ENCODE results near the gene ADPGK. TPM values are rescaled to one million over a fixed set of nuclear protein-coding genes. Genes with fewer than 3 reads are reported as not detected.

Gene ADPGK
- total RNA-seq, 4 donors from 2014 or later: 53.2 to 94.1 (median 69.7) TPM

DNA sequence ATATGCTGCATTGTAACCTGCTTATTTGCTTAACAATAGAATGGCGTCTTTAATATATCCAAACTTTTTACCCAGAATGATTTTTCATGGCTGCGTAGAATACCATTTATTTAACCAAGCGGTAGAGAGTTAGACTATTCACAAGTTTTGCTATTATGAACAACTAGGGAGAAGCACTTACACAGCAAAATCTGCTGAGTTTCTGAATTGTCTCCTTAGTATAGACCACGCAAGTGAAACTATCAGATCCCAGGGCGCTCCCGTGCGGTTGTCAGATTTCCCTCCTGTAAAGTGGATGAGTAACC lies 12.6 kb upstream of the ADPGK start:
- H3K27ac ChIP-seq: no peak overlapping the region
- no peak for DNase-seq
- no peaks in the 10 kb centered on the region for H3K27me3 ChIP-seq
- H3K4me1 ChIP-seq: peaks cover 0 to 12% (median 4%) of the 10 kb centered on the region in 4 donors
- no peaks in the 10 kb centered on the region for H3K9me3 ChIP-seq
- peak overlapping the region in 3 of 4 donors; percentile 44 to 66 (median 54) for H3K4me3 ChIP-seq
- H3K36me3 ChIP-seq: no peaks in the 10 kb centered on the region
- no peak for TF ChIP-seq POLR2A (IDR thresholded peaks at IDR 0.05)
- TF ChIP-seq CTCF (IDR thresholded peaks at IDR 0.05): no peak

DNA sequence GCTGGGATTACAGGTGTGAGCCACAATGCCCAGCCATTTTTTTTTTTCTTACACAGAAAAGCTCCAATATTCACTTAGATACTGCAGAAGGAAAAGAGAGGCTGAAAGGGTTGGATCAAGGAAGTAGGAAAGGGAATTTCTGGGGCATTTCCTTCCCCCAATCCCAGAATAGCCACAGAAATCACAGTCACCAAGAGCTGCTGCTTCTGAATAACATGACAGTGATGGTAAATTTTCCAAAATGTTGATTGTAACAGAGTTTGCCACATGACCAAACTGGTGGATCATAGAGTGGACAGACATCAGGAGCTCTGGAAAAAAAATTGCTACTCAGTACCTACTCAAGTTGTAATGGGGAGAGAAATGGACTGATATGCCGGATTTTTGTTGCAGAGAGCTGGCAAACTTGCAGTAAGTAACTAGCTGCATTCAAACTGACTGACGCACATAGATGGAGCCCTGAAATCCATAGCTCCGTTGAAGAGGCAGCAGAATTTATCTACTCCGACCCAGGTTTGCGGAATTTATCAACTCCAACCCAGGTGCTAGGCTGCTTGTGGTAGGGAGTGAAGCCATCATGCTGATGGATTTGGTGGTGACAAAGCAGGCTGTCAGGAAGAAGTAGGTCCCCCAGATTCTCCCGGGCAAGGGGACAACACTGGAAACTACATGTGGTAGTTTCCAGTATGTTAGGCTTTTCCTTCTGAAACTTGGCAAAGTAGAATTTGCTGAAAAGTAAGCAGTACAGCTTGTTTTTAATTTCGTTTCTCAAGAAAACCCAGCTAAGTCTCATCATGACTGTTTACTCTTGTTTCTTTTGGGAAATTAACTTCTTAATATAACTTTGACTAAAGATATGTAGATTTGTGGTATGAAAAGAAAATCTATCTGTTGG lies 10.5 kb upstream of the ADPGK start:
- no peak for TF ChIP-seq CTCF (IDR thresholded peaks at IDR 0.05)
- TF ChIP-seq POLR2A (IDR thresholded peaks at IDR 0.05): no peak
- DNase-seq: no peak
- H3K4me1 ChIP-seq: peaks cover 0 to 12% (median 4%) of the 10 kb centered on the region in 4 donors
- no peaks in the 10 kb centered on the region for H3K36me3 ChIP-seq
- no peak overlapping the region for H3K27ac ChIP-seq
- H3K9me3 ChIP-seq: no peaks in the 10 kb centered on the region
- no peaks in the 10 kb centered on the region for H3K27me3 ChIP-seq
- no peak overlapping the region for H3K4me3 ChIP-seq

DNA sequence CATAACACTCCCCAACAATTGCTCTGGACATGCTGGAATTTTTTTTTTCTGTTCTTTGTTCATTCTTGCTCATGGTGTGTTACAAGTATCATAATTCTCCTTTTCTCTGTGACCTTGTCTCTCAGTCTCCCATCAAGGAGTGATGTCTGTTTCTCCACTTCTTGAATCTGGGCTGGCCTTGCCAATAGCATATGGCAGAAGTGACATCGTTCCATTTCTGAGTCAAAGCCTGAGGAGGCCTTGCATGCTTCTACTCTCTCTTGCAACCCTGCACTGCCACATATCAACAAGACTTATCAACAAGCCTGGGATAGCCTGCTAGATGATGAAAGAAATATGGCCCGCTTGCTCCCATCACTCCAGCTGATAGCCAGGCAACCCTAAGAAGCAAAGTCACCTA lies 8.9 kb upstream of the ADPGK start:
- DNase-seq: no peak
- no peak for TF ChIP-seq CTCF (IDR thresholded peaks at IDR 0.05)
- no peak for TF ChIP-seq POLR2A (IDR thresholded peaks at IDR 0.05)
- no peaks in the 10 kb centered on the region for H3K9me3 ChIP-seq

GRCh38 chr15:72790302-72790910 lies 6.8 kb upstream of the ADPGK start:
- TF ChIP-seq POLR2A (IDR thresholded peaks at IDR 0.05) (no peak), CTCF (IDR thresholded peaks at IDR 0.05) (no peak)
- no peaks in the 10 kb centered on the region for H3K27me3 ChIP-seq
- DNase-seq: no peak
- H3K27ac ChIP-seq: no peak overlapping the region
- no peaks in the 10 kb centered on the region for H3K36me3 ChIP-seq
- H3K4me1 ChIP-seq: no peaks in the 10 kb centered on the region
- H3K9me3 ChIP-seq: no peaks in the 10 kb centered on the region
- no peak overlapping the region for H3K4me3 ChIP-seq

More for the DNA sequence above, 8.9 kb upstream of the ADPGK start:
- Histone ChIP-seq H3K27me3 (no peaks in the 10 kb centered on the region), H3K4me3 (no peak overlapping the region), H3K4me1 (peaks cover 0 to 9% (median 4%) of the 10 kb centered on the region in 4 donors), H3K36me3 (no peaks in the 10 kb centered on the region), H3K27ac (no peak overlapping the region)

GRCh38 chr15:72787526-72787925 lies 4.0 kb upstream of the ADPGK start:
- no peak for TF ChIP-seq POLR2A (IDR thresholded peaks at IDR 0.05)
- TF ChIP-seq CTCF (IDR thresholded peaks at IDR 0.05): no peak
- H3K27ac ChIP-seq: no peak overlapping the region

More at GRCh38 chr15:72787526-72787925, 4.0 kb upstream of the ADPGK start:
- Histone ChIP-seq H3K4me3 (no peak overlapping the region), H3K9me3 (no peaks in the 10 kb centered on the region), H3K4me1 (peaks cover 2 to 11% (median 5%) of the 10 kb centered on the region in 4 donors), H3K27me3 (no peaks in the 10 kb centered on the region), H3K36me3 (no peaks in the 10 kb centered on the region)
- DNase-seq: no peak
